WTC11 (cell line): ENCODE results near the gene LCORL. TPM values are rescaled to one million over a fixed set of nuclear protein-coding genes. Genes with fewer than 3 reads are reported as not detected.

Experiments
- ATAC-seq: fragments of 200-7000 bp; cut with Tn5 transposase; 2 replicates; pipeline ENCODE4 v1.10.0; 2021; ENCODE audit warnings: mild to moderate bottlenecking, moderate library complexity
- CTCF ChIA-PET: fragments of 300-600 bp; sonication (Branson Sonifier 250); formaldehyde crosslinking; loops from one replicate; lab custom pipeline; 2021; ENCODE audit warnings: antibody characterized with exemption; lab: Charles Lee
- POLR2A ChIA-PET: fragments of 350-600 bp; sonication (Branson Sonifier 250); formaldehyde crosslinking; loops from one replicate; lab custom pipeline; 2021; ENCODE audit warnings: antibody characterized with exemption; lab: Charles Lee
- DNase-seq: peaks from one replicate; pipeline ENCODE4 v3.0.0; 2021; ENCODE audit warnings: low spot score
- H3K27ac Mint-ChIP-seq: 2 replicates; pipeline ENCODE4 v1.8.0; 2021; ENCODE audit warnings: mixed read lengths
- H3K27me3 Mint-ChIP-seq: 2 replicates; pipeline ENCODE4 v1.8.0; 2021; ENCODE audit warnings: low read depth, mild to moderate bottlenecking, moderate library complexity, mixed read lengths
- H3K36me3 Mint-ChIP-seq: 2 replicates; pipeline ENCODE4 v1.8.0; 2021; ENCODE audit warnings: mixed read lengths
- H3K4me1 Mint-ChIP-seq: 2 replicates; pipeline ENCODE4 v1.8.0; 2022; ENCODE audit warnings: mixed read lengths
- H3K4me3 Mint-ChIP-seq: 2 replicates; pipeline ENCODE4 v1.8.0; 2021; ENCODE audit warnings: mild to moderate bottlenecking, moderate library complexity, mixed read lengths
- H3K9me3 Mint-ChIP-seq: 2 replicates; pipeline ENCODE4 v1.8.0; 2021; ENCODE audit warnings: mixed read lengths
- ATF1 ChIP-seq: sonication (generic); formaldehyde crosslinking; IDR thresholded peaks from 2 replicates; pipeline ENCODE4 v1.8.1; 2023; ENCODE audit warnings: mild to moderate bottlenecking, moderate library complexity, missing genetic modification reagents
- CDX4 ChIP-seq: fragments of 250-450 bp; sonication (Bioruptor Pico); IDR thresholded peaks from 2 replicates; pipeline ENCODE4 v1.9.0; 2021; ENCODE audit warnings: moderate library complexity, mild to moderate bottlenecking, inconsistent platforms, borderline replicate concordance
- ESRRA ChIP-seq: sonication (generic); formaldehyde crosslinking; IDR thresholded peaks from 2 replicates; pipeline ENCODE4 v1.8.1; 2022; ENCODE audit warnings: mild to moderate bottlenecking, missing genetic modification reagents, borderline replicate concordance
- GTF2I ChIP-seq: fragments of 250-450 bp; sonication (Bioruptor Pico); conservative IDR thresholded peaks from 2 replicates; pipeline ENCODE4 v1.4.0; 2021; ENCODE audit warnings: mild to moderate bottlenecking
- IRF2 ChIP-seq: sonication (generic); formaldehyde crosslinking; IDR thresholded peaks from 2 replicates; pipeline ENCODE4 v1.8.0; 2022; ENCODE audit warnings: low read depth, missing genetic modification reagents, borderline replicate concordance
- JAZF1 ChIP-seq: fragments of 250-450 bp; sonication (Bioruptor Pico); IDR thresholded peaks from 2 replicates; pipeline ENCODE4 v1.9.0; 2021; ENCODE audit warnings: moderate library complexity, mild to moderate bottlenecking, inconsistent platforms
- JUN ChIP-seq: sonication (generic); formaldehyde crosslinking; IDR thresholded peaks from 2 replicates; pipeline ENCODE4 v1.8.0; 2023; ENCODE audit warnings: mild to moderate bottlenecking, missing genetic modification reagents
- NFATC4 ChIP-seq: fragments of 250-450 bp; sonication (Bioruptor Pico); IDR thresholded peaks from 2 replicates; pipeline ENCODE4 v1.9.0; 2021; ENCODE audit warnings: mild to moderate bottlenecking
- NR3C1 ChIP-seq: sonication (generic); formaldehyde crosslinking; conservative IDR thresholded peaks from 2 replicates; pipeline ENCODE4 v1.8.1; 2023; ENCODE audit warnings: low read depth, mild to moderate bottlenecking, missing genetic modification reagents
- PRRX2 ChIP-seq: fragments of 250-450 bp; sonication (Bioruptor Pico); IDR thresholded peaks from 2 replicates; pipeline ENCODE4 v1.8.0; 2021; ENCODE audit warnings: mild to moderate bottlenecking
- TP53 ChIP-seq: sonication (generic); formaldehyde crosslinking; IDR thresholded peaks from 2 replicates; pipeline ENCODE4 v1.8.1; 2023; ENCODE audit warnings: mild to moderate bottlenecking, missing genetic modification reagents
- ZBTB21 ChIP-seq: sonication (generic); formaldehyde crosslinking; IDR thresholded peaks from 2 replicates; pipeline ENCODE4 v1.8.1; 2023; ENCODE audit warnings: mild to moderate bottlenecking, missing genetic modification reagents, borderline replicate concordance
- ZBTB43 ChIP-seq: sonication (generic); formaldehyde crosslinking; IDR thresholded peaks from 2 replicates; pipeline ENCODE4 v1.8.1; 2023; ENCODE audit warnings: mild to moderate bottlenecking, missing genetic modification reagents
- ZNF317 ChIP-seq: sonication (generic); formaldehyde crosslinking; IDR thresholded peaks from 2 replicates; pipeline ENCODE4 v1.8.1; 2023; ENCODE audit warnings: low read depth, mild to moderate bottlenecking, moderate library complexity, missing genetic modification reagents, borderline replicate concordance
- total RNA-seq: library from RNA; stranded (reverse); gene quantifications from 3 replicates; pipeline ENCODE4 v1.2.3, GENCODE V29; 2021
- TF ChIP-seq, protein P1 (sequence below): sonication (generic); formaldehyde crosslinking; IDR thresholded peaks from 2 replicates; pipeline ENCODE4 v1.8.0; 2023; ENCODE audit warnings: missing genetic modification reagents, mild to moderate bottlenecking, borderline replicate concordance
- TF ChIP-seq, protein P2 (sequence below): sonication (generic); formaldehyde crosslinking; IDR thresholded peaks from 2 replicates; pipeline ENCODE4 v1.8.1; 2023; ENCODE audit warnings: mild to moderate bottlenecking, missing genetic modification reagents, moderate library complexity
- TF ChIP-seq, protein P3 (sequence below): sonication (generic); formaldehyde crosslinking; IDR thresholded peaks from 2 replicates; pipeline ENCODE4 v1.8.0; 2022; ENCODE audit warnings: mild to moderate bottlenecking, missing genetic modification reagents

LCORL gene
- total RNA-seq, 1 experiment from 2014 or later: 19.9 TPM

DNA sequence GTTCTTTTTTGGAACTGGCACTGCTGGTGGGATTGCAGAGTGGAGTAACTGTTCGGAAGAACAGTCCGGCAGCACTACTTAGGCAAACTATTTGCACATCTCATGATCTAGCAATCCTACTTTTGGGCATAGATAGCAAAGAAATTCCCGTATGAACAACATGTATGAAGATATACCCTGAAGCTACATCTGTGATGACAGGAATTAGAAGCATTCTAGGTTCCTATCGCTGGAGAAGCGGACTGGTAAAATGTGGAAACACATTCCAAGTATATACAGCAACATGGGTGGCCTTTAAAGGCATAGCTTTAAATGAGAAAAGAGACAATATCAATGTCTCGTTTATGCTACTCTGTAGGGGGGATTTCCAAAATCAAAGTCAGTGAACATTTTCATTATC lies 214.1 kb downstream of the LCORL start:
- Mint-ChIP-seq H3K4me3 (peak overlapping the region; percentile 61), H3K27me3 (peaks cover 3% of the 10 kb centered on the region; the same call in 1 of the 2 replicates), H3K9me3 (no peaks in the 10 kb centered on the region), H3K27ac (0 out of 2 replicates have a peak overlapping the region, but pooled peaks have one; percentile 75), H3K36me3 (peaks cover 41% of the 10 kb centered on the region), H3K4me1 (peaks cover 32% of the 10 kb centered on the region)
- POLR2A ChIA-PET: no interaction called here
- CTCF ChIA-PET: interaction anchor here (2.2 kb wide), 1 partner anchor 10 kb away, joined by 6 read pairs; no protein-coding TSS in a partner anchor
- DNase-seq (no peak), ATAC-seq (no peak)
- no peak for TF ChIP-seq PRRX2 (CRISPR knock-in tag)
- no peak for TF ChIP-seq TP53 (CRISPR knock-in tag)
- no peak for TF ChIP-seq ZBTB43 (CRISPR knock-in tag)
- TF ChIP-seq, protein P1, sequence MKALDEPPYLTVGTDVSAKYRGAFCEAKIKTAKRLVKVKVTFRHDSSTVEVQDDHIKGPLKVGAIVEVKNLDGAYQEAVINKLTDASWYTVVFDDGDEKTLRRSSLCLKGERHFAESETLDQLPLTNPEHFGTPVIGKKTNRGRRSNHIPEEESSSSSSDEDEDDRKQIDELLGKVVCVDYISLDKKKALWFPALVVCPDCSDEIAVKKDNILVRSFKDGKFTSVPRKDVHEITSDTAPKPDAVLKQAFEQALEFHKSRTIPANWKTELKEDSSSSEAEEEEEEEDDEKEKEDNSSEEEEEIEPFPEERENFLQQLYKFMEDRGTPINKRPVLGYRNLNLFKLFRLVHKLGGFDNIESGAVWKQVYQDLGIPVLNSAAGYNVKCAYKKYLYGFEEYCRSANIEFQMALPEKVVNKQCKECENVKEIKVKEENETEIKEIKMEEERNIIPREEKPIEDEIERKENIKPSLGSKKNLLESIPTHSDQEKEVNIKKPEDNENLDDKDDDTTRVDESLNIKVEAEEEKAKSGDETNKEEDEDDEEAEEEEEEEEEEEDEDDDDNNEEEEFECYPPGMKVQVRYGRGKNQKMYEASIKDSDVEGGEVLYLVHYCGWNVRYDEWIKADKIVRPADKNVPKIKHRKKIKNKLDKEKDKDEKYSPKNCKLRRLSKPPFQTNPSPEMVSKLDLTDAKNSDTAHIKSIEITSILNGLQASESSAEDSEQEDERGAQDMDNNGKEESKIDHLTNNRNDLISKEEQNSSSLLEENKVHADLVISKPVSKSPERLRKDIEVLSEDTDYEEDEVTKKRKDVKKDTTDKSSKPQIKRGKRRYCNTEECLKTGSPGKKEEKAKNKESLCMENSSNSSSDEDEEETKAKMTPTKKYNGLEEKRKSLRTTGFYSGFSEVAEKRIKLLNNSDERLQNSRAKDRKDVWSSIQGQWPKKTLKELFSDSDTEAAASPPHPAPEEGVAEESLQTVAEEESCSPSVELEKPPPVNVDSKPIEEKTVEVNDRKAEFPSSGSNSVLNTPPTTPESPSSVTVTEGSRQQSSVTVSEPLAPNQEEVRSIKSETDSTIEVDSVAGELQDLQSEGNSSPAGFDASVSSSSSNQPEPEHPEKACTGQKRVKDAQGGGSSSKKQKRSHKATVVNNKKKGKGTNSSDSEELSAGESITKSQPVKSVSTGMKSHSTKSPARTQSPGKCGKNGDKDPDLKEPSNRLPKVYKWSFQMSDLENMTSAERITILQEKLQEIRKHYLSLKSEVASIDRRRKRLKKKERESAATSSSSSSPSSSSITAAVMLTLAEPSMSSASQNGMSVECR: no peak
- no peak for TF ChIP-seq IRF2 (CRISPR knock-in tag)
- no peak for TF ChIP-seq NFATC4 (CRISPR knock-in tag)
- no peak for TF ChIP-seq NR3C1 (CRISPR knock-in tag)
- TF ChIP-seq CDX4: no peak
- TF ChIP-seq, protein P2, sequence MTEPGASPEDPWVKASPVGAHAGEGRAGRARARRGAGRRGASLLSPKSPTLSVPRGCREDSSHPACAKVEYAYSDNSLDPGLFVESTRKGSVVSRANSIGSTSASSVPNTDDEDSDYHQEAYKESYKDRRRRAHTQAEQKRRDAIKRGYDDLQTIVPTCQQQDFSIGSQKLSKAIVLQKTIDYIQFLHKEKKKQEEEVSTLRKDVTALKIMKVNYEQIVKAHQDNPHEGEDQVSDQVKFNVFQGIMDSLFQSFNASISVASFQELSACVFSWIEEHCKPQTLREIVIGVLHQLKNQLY: no peak
- no peak for TF ChIP-seq ATF1 (CRISPR knock-in tag)
- no peak for TF ChIP-seq GTF2I (CRISPR knock-in tag)
- no peak for TF ChIP-seq ZBTB21 (CRISPR knock-in tag)
- TF ChIP-seq ESRRA: no peak

DNA sequence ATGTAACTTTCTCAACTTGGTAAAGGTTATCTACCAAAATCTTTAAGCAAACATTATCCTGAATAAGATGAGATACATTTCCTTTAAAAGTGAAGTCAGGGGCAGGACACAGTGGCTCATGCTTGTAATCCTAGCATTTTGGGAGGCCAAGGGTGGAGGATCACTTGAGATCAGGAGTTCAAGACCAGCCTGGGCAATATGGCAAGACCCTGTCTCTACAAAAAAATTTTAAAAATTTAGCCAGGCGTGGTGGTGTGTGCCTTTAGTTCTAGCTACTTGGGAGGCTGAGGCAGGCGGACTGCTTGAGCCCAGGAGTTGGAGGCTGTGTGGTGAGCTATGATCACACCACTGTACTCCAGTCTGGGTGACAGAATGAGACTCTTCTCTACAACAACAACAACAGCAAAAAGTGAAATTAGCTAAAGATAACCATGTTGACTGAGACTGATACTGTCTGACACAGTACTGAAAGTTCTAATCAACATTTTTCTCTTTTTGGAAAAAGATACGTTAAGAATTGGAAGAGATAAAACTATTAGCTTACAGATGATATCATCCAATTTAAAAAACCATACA lies 215.9 kb downstream of the LCORL start:
- Mint-ChIP-seq H3K36me3 (peaks cover 52% of the 10 kb centered on the region), H3K27me3 (peaks cover 2% of the 10 kb centered on the region; the same call in 1 of the 2 replicates), H3K4me1 (peaks cover 27% of the 10 kb centered on the region), H3K27ac (no peak overlapping the region), H3K9me3 (no peaks in the 10 kb centered on the region)
- POLR2A ChIA-PET: interaction anchor here (0.7 kb wide), 1 partner anchor 57 kb away, joined by 3 read pairs; no protein-coding TSS in a partner anchor
- TF ChIP-seq ATF1 (CRISPR knock-in tag) (no peak), JAZF1 (no peak), JUN (no peak), CDX4 (no peak), ZNF317 (no peak), TP53 (CRISPR knock-in tag) (no peak)
- TF ChIP-seq, protein P3, sequence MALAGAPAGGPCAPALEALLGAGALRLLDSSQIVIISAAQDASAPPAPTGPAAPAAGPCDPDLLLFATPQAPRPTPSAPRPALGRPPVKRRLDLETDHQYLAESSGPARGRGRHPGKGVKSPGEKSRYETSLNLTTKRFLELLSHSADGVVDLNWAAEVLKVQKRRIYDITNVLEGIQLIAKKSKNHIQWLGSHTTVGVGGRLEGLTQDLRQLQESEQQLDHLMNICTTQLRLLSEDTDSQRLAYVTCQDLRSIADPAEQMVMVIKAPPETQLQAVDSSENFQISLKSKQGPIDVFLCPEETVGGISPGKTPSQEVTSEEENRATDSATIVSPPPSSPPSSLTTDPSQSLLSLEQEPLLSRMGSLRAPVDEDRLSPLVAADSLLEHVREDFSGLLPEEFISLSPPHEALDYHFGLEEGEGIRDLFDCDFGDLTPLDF (CRISPR knock-in tag): no peak
- TF ChIP-seq, all 79 proteins: peak for 0
- DNase-seq: no peak
- CTCF ChIA-PET: interaction anchor here (0.7 kb wide), 1 partner anchor 1923 kb away, joined by 3 read pairs; no protein-coding TSS in a partner anchor
- no peak for ATAC-seq
- no peak overlapping the region for H3K4me3 Mint-ChIP-seq
